Activated naive CD8-positive, alpha-beta T cell treated with anti-CD3 and anti-CD28 coated beads, Interleukin-2, amount 50 U/mL, for 16 hours (primary cell): ENCODE results near the gene CELF2.

Source experiments
- DNase-seq: peaks from one replicate; pipeline ENCODE4 v3.0.0-alpha.2; 2020; ENCODE audit warnings: low read depth, low spot score

The CELF2 gene

GRCh38 chr10:11266426-11266825 is 248.8 kb downstream of the CELF2 start:
- DNase-seq: no peak

- peak; percentile 50 for DNase-seq
These were observed 252.6 kb downstream of the CELF2 start for GRCh38 chr10:11270135-11270857.

DNA sequence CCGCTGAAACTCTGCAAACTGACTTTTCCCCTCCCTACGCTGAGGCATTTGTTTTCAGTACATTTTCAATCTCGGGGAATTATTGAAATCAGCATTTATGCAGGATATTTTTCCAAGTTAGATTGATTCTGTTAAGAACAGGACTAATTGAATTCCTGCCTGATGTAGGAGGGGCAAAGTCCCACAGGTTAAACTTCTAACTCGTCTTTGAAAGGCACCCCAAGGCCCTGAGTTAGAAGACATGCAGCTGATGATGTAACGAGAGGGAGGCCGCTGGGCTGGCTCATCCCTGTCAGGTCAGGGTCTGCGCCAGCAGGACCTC is 253.1 kb downstream of the CELF2 start:
- DNase-seq: no peak

GRCh38 chr10:11272915-11273389 is 255.3 kb downstream of the CELF2 start:
- no peak for DNase-seq

- no peak for DNase-seq
These were observed 256.8 kb downstream of the CELF2 start for GRCh38 chr10:11274452-11274851.

- no peak for DNase-seq
These were observed 258.0 kb downstream of the CELF2 start for GRCh38 chr10:11275651-11276050.

- DNase-seq: no peak
These were observed 258.8 kb downstream of the CELF2 start for GRCh38 chr10:11276449-11276990.

GRCh38 chr10:11279314-11279713 is 261.6 kb downstream of the CELF2 start:
- DNase-seq: no peak

DNA sequence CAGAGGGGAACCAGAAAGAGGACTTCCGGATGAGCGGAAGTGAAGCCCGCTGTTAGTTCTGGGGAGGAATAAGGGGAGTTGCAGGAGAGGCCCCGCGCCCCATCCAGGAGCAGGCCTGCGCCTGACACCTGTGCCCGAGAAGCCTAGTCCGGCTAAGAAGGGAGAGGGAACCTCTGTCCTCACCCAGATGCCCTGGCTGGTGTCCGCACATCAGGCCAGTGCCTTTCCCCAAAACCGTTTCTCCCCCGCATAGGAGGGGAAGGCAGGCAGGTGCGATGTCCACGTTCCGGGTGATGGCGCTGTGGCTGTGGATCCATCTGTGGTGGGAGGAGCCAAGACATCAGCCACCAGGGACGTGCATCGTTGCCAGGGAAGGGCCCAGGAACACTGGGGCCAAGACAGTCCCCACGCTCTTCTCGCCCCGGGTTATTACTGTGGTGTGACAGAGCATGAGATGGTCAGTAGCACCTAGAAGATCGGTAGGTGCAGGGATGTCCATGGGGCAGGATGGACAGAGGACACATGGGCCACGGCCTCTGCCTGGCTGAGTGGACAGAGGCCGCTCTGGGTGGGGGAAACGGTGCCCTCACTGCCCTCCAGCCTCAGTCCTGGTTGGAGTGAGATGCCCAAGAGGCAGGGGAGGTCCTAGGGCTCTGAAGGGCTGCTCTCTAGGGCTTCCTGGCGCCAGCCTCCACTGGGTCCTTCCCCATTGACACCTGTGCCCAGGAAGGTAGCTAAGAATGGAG is 262.7 kb downstream of the CELF2 start:
- DNase-seq: no peak

GRCh38 chr10:11282156-11282555 is 264.5 kb downstream of the CELF2 start:
- no peak for DNase-seq

- no peak for DNase-seq
These were observed 265.0 kb downstream of the CELF2 start for GRCh38 chr10:11282661-11283060.

DNA sequence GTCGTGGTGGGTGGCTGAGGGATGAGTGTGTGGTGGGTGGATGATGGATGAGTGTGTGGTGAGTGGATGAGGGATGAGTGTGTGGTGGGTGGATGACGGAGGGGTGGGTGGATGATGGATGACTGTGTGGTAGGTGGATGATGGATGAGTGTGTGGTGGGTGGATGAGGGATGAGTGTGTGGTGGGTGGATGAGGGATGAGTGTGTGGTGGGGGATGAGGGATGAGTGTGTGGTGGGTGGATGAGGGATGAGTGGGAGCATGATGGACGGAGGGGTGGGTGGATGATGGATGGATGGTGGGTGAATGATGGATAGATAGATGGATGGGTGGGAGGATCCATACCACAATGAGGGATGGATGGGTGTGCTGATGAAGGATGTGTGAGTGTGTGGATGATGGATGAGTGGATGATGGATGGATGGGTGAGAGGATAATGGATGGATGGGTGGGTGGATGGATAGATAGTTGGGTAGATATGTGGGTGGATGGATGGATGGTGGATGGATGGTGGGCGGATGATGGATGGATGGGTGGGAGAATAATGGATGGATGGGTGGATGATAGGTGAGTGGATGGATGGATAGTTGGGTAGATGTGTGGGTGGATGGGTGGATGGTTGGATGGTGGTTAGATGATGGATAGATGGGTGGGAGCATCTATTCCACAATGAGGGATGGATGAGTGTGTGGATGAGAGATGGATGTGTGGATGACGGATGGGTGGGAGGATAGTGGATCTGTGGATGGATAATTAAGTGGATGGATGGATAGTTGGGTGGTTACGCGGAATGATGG is 266.8 kb downstream of the CELF2 start:
- DNase-seq: no peak

DNA sequence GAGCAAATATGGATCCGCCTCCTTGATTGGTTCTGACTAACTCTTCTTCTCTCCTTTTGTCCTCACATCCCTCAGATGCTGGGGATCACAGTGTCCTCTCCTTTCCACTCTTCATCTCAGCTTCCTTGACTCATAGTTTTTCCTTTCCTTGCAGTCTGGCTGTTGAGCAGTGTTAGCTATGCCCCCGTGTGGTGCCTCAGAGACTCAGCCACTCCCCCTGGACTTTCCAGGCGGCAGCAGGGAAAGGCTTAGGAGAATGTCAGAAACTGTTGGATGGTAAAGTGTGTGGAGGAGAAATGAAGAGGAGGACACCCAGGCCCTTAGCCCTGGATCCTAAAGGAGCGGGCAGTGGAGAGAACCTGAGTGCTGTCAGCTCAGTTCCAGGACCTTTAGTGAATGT is 267.5 kb downstream of the CELF2 start:
- no peak for DNase-seq

DNA sequence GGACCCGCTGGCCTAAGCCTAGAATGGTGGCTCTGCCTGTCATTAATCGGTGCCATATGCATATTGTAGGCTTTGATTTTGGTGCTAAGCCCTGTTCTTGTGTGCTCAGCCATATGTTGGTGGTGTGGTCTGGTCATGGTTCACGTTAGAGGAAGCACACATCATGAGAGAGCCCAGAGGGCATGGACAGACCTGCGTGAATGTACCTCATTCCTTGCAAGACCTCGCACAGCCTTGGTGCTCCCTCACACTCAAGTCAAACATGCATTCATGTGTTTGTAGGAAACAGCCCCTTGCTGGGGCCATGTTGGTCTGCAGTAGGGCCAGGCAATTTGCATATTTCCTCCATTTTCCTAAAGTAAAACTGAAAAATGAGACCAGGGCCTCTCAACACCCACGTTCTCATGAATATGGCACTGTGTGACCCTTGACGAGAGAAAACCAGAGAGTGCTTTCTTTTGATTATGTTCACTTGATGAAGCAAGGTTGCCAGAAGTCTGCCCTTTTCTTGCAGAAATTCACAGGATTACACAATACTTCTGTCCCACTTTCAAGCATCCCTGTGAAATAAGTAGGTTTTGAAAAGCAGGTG is 268.7 kb downstream of the CELF2 start:
- no peak for DNase-seq

- DNase-seq: no peak
These were observed 270.6 kb downstream of the CELF2 start for GRCh38 chr10:11288302-11288701.

DNA sequence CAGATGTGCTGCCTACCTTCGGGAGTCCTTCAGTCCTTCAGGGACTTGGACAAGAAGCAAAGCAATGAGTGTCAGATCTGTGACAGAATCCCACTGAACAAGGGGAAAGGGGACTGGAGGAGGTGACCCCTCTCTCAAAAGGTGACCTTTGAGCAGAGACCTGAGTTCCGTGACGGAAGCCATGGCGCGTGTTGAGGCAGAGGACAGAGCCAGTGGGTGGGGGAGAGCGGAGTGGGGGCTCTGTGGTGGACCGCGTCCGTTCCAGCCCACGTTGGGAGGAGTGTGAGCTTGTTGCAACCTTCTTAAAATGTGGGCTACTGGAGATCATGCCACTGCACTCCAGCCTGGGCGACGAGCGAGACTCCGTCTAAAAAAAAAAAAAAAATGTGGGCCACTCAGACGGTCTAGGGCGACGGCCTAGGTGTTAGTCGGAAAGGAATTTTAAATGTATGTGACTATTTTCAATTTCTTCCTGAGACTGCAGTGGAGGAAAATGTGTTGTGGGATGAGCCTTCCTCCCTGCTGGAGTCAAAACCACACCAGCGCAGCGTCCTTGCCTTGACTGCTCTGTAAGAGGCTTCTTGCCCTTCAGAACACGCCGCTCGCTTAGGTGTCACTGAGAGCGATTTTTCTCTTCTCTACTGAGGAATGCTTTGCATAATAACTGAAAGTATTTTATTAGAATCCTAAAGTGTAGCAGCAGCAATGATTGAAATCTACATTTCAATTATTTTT is 272.7 kb downstream of the CELF2 start:
- DNase-seq: no peak

- no peak for DNase-seq
These were observed 275.1 kb downstream of the CELF2 start for GRCh38 chr10:11292576-11293302.

- no peak for DNase-seq
These were observed 275.7 kb downstream of the CELF2 start for GRCh38 chr10:11293332-11293731.

GRCh38 chr10:11294831-11295450 is 277.3 kb downstream of the CELF2 start:
- no peak for DNase-seq

DNA sequence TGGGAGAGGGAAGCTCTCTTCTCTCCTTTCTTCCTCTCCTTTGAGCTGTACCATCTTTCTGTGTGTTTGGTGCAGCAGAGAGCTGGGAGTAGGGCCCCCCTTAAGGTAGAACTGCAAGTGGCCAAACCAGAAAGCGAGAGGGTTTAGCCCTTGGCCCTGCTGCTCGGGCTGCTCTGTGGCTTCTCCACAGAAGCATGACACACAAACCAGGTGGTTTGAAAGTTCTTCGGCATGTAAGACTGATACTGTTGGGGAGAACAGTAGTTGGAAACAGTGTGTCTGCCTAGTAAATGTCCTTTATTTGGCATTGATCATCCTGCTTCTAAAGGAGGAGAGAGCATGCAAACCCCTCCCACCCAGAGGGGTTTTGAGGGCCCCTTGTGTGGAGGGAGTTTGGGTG is 277.8 kb downstream of the CELF2 start:
- DNase-seq: no peak
